H1 (cell line): ENCODE results near the gene KIAA1614. TPM values are rescaled to one million over a fixed set of nuclear protein-coding genes. Genes with fewer than 3 reads are reported as not detected.

ENCODE experiments used
- CTCF ChIA-PET: fragments of 300-600 bp; sonication (Branson Sonifier 250); formaldehyde crosslinking; loops from one replicate; lab custom pipeline; 2021; ENCODE audit not compliant: partially characterized antibody; lab: Charles Lee
- POLR2A ChIA-PET: fragments of 300-600 bp; sonication (Branson Sonifier 250); formaldehyde crosslinking; loops from one replicate; lab custom pipeline; 2021; ENCODE audit warnings: inconsistent platforms; ENCODE audit not compliant: partially characterized antibody; lab: Charles Lee
- DNase-seq, 2 experiments: peaks; one replicate each; pipeline versions ENCODE4 v3.0.0 to v3.0.0-alpha.2; 2010 to 2022; ENCODE audit warnings: low spot score in 2 of 2, low read depth in 1 of 2, mixed read lengths in 1 of 2
- FAIRE-seq: peaks from 2 replicates; lab custom pipeline; 2011; peaks lifted over from hg19 to GRCh38; lab: Jason Lieb, UNC
- H2AFZ ChIP-seq: 2 replicates; pipeline ENCODE4 v1.8.1; 2012; ENCODE audit warnings: low read length, inconsistent platforms
- H2AK5ac ChIP-seq: 2 replicates; pipeline ENCODE4 v1.6.1; 2013; ENCODE audit warnings: low read depth, low read length
- H2BK120ac ChIP-seq: replicated peaks from 2 replicates; pipeline ENCODE3; 2013; ENCODE audit warnings: low read depth, low read length, inconsistent platforms
- H2BK12ac ChIP-seq: 2 replicates; pipeline ENCODE4 v1.6.1; 2013; ENCODE audit warnings: low read depth, low read length
- H2BK15ac ChIP-seq: 2 replicates; pipeline ENCODE4 v1.6.1; 2013; ENCODE audit warnings: low read length
- H2BK20ac ChIP-seq: 2 replicates; pipeline ENCODE4 v1.6.1; 2013; ENCODE audit warnings: low read length
- H2BK5ac ChIP-seq: 2 replicates; pipeline ENCODE4 v1.6.1; 2013; ENCODE audit warnings: low read depth, low read length
- H3K14ac ChIP-seq: 2 replicates; pipeline ENCODE4 v1.6.1; 2013; ENCODE audit warnings: inconsistent platforms; ENCODE audit not compliant: insufficient read length
- H3K18ac ChIP-seq: 2 replicates; pipeline ENCODE4 v1.6.1; 2013; ENCODE audit warnings: low read length; ENCODE audit errors: extremely low read depth
- H3K23ac ChIP-seq: 2 replicates; pipeline ENCODE4 v1.6.1; 2013; ENCODE audit warnings: inconsistent platforms; ENCODE audit not compliant: insufficient read length
- H3K23me2 ChIP-seq: 2 replicates; pipeline ENCODE4 v1.6.1; 2013; ENCODE audit warnings: low read depth, low read length
- H3K27ac ChIP-seq: 2 replicates; pipeline ENCODE4 v1.6.1; 2011; ENCODE audit warnings: low read depth, low read length, inconsistent platforms
- H3K27me3 ChIP-seq, 4 experiments: replicated peaks in 1 of 4; 1 replicate in 1 of 4; 2 replicates in 3 of 4; pipeline versions ENCODE4 v1.6.1 to v1.8.1; 2011 to 2013; ENCODE audit warnings: low read length in 3 of 4, mild to moderate bottlenecking in 3 of 4, inconsistent platforms in 2 of 4, mixed read lengths in 2 of 4, moderate library complexity in 1 of 4; ENCODE audit not compliant: control insufficient read depth in 3 of 4, insufficient read depth in 3 of 4; ENCODE audit errors: extremely low read depth in 1 of 4
- H3K36me3 ChIP-seq, 4 experiments: 2 replicates each; pipeline versions ENCODE4 v1.6.1 to v1.8.1; 2011 to 2013; ENCODE audit warnings: mild to moderate bottlenecking in 4 of 4, low read length in 3 of 4, moderate library complexity in 2 of 4, control low read depth in 1 of 4, inconsistent platforms in 1 of 4; ENCODE audit not compliant: insufficient read depth in 4 of 4, control insufficient read depth in 2 of 4
- H3K4ac ChIP-seq: replicated peaks from 2 replicates; pipeline ENCODE3; 2013; ENCODE audit warnings: low read length, low read depth, mixed read lengths, inconsistent platforms; ENCODE audit not compliant: insufficient read length
- H3K4me1 ChIP-seq, 4 experiments: replicated peaks in 1 of 4; 1 replicate in 1 of 4; 2 replicates in 3 of 4; pipeline versions ENCODE4 v1.6.1 to v1.8.1; 2011 to 2013; ENCODE audit warnings: low read length in 3 of 4, inconsistent platforms in 2 of 4, mixed read lengths in 1 of 4; ENCODE audit not compliant: insufficient read depth in 4 of 4, control insufficient read depth in 3 of 4
- H3K4me2 ChIP-seq, 2 experiments: 2 replicates each; pipeline versions ENCODE4 v1.6.1 to v1.8.1; 2011 to 2013; ENCODE audit warnings: low read depth in 2 of 2, low read length in 2 of 2, control low read depth in 1 of 2, inconsistent platforms in 1 of 2, mild to moderate bottlenecking in 1 of 2; ENCODE audit not compliant: insufficient read depth in 1 of 2
- H3K4me3 ChIP-seq, 4 experiments: fragments of 200-600, 300-600 bp in 1 of 4; sonication (generic), shearing (Covaris generic), sonication (Bioruptor Twin) in 1 of 4; 2 replicates each; pipeline versions ENCODE4 v1.5.1 to v1.8.1; 2011 to 2016; ENCODE audit warnings: low read length in 4 of 4, low read depth in 3 of 4, control low read depth in 2 of 4, inconsistent platforms in 2 of 4, mild to moderate bottlenecking in 2 of 4, mixed read lengths in 1 of 4, moderate library complexity in 1 of 4; ENCODE audit not compliant: insufficient read depth in 2 of 4; ENCODE audit errors: extremely low read depth in 1 of 4
- H3K56ac ChIP-seq: replicated peaks from 2 replicates; pipeline ENCODE3; 2013; ENCODE audit warnings: low read depth, mild to moderate bottlenecking, mixed read lengths, low read length, inconsistent platforms; ENCODE audit not compliant: insufficient read length
- H3K79me1 ChIP-seq: 2 replicates; pipeline ENCODE4 v1.6.1; 2013; ENCODE audit warnings: low read depth, low read length, control low read depth
- H3K79me2 ChIP-seq, 2 experiments: 2 replicates each; pipeline versions ENCODE4 v1.6.1 to v1.8.1; 2012 to 2013; ENCODE audit warnings: low read length in 2 of 2, mild to moderate bottlenecking in 2 of 2, inconsistent platforms in 1 of 2; ENCODE audit not compliant: insufficient read depth in 2 of 2, control insufficient read depth in 1 of 2
- H3K9ac ChIP-seq, 4 experiments: replicated peaks in 1 of 4; 1 replicate in 1 of 4; 2 replicates in 3 of 4; pipeline versions ENCODE4 v1.6.1 to v1.8.1; 2011 to 2013; ENCODE audit warnings: low read depth in 3 of 4, low read length in 3 of 4, control low read depth in 2 of 4, mild to moderate bottlenecking in 2 of 4, moderate library complexity in 2 of 4, inconsistent platforms in 1 of 4; ENCODE audit errors: extremely low read depth in 1 of 4
- H3K9me3 ChIP-seq, 2 experiments: 2 replicates each; pipeline versions ENCODE4 v1.6.1 to v1.8.1; 2012 to 2013; ENCODE audit warnings: mild to moderate bottlenecking in 2 of 2, moderate library complexity in 2 of 2, control low read depth in 1 of 2, inconsistent platforms in 1 of 2, low read depth in 1 of 2, low read length in 1 of 2, mixed read lengths in 1 of 2; ENCODE audit not compliant: insufficient read depth in 2 of 2
- H4K20me1 ChIP-seq, 2 experiments: replicated peaks in 1 of 2; 2 replicates each; pipeline versions ENCODE3 to v1.8.1; 2011 to 2013; ENCODE audit warnings: inconsistent platforms in 2 of 2, low read length in 2 of 2, mild to moderate bottlenecking in 1 of 2; ENCODE audit not compliant: insufficient read depth in 2 of 2, control insufficient read depth in 1 of 2
- H4K5ac ChIP-seq: 2 replicates; pipeline ENCODE4 v1.6.1; 2013; ENCODE audit warnings: low read length, low read depth, mixed read lengths, inconsistent platforms; ENCODE audit not compliant: insufficient read length
- H4K8ac ChIP-seq: 2 replicates; pipeline ENCODE4 v1.8.0; 2013; ENCODE audit warnings: mild to moderate bottlenecking, moderate library complexity, low read length, inconsistent platforms; ENCODE audit not compliant: insufficient read depth; ENCODE audit errors: extremely low read depth
- H4K91ac ChIP-seq: replicated peaks from 2 replicates; pipeline ENCODE3; 2013; ENCODE audit warnings: low read length, mixed read lengths, inconsistent platforms; ENCODE audit not compliant: insufficient read length
- NRF1 ChIP-seq: IDR thresholded peaks from 2 replicates; pipeline ENCODE4 v1.6.1; 2011; ENCODE audit warnings: mild to moderate bottlenecking, low read depth, low read length, improper control_type of control experiment
- WGBS, 2 experiments: shearing (Covaris generic) in 1 of 2; methylation state at CpG; one replicate each; pipeline versions ENCODE4 v1.1.6 to v1.1.7; 2013 to 2015; ENCODE audit warnings: low lambda C conversion rate in 2 of 2, mixed read lengths in 2 of 2, inconsistent platforms in 1 of 2, low coverage in 1 of 2, missing lambda C conversion rate in 1 of 2; ENCODE audit not compliant: insufficient replicate concordance in 2 of 2, insufficient coverage in 1 of 2, insufficient read length in 1 of 2; ENCODE audit errors: extremely low coverage in 1 of 2, missing lambda C conversion rate in 1 of 2; 5-methylcytosine and 5-hydroxymethylcytosine counted together
- polyA plus RNA-seq, 7 experiments: library from polyadenylated mRNA; depleted of rRNA in 3 of 7; stranded (reverse) in 5 of 7; unstranded in 2 of 7; fragments of >200 nt in 5 of 7; fragments of 200-250 nt in 2 of 7; gene quantifications; 1 replicate in 5 of 7; 2 replicates in 1 of 7; 4 replicates in 1 of 7; pipeline versions ENCODE4 v1.2.1 to v1.2.3, GENCODE V29; 2011 to 2013; ENCODE audit warnings: missing spikeins in 2 of 7, mixed read lengths in 2 of 7
- total RNA-seq: library from RNA; stranded (reverse); fragmentation: NEBNext Ultra II Directional; extraction: Animal tissue kit (Norgen Biotek cat#: 25700); gene quantifications from 2 replicates; pipeline ENCODE4 v1.2.1, GENCODE V29; 2021
- TF ChIP-seq, protein P1 (sequence below): IDR thresholded peaks from 2 replicates; pipeline ENCODE4 v1.6.1; 2012; ENCODE audit warnings: inconsistent platforms

KIAA1614 gene
- total and polyA plus RNA-seq, 2 of the 8 experiments (the other 6 are each of a cell fraction or from before 2014, with no cell fraction given) = 1.3 to 3.1 TPM

DNA sequence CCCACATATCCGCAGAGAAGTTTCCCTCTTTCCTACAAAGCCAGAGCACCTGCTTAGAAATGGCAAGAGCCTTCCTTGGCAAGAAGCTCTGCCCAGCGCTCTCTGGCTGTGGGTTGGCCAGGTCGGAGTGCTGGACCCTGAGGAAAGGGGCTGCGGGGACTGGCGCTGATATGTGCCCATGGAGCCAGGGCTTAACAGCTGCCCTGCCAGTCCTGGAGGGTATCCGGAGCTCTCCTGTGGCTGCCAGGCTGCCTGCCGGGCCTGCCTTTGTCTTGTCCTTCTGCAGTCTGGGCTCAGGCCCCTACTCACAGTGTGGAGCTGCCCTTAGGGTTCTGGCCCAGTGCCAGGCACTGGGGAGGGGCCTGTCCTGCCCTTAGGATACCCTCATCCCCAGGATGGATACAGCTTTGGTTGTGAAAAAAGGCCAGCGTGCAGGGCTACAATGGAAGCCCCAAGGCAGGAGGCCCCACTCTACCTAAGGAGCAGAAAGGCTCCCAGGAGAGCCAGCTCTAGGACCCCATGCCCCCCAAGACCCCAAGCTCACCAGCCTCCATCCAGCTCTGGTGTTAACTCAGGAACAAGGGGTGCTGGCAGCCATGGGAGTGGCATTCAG, 43.4 kb downstream of the KIAA1614 start:
- H3K56ac ChIP-seq = no peak overlapping the region
- H4K5ac ChIP-seq = no peak overlapping the region
- peaks cover 0 to 14% (median 3%) of the 10 kb centered on the region in 4 experiments; a peak in 5 of 8 replicates for H3K36me3 ChIP-seq
- no peak overlapping the region for H2BK12ac ChIP-seq
- no peak overlapping the region for H2BK5ac ChIP-seq
- H2AFZ ChIP-seq = no peak overlapping the region
- H3K4me2 ChIP-seq = no peak overlapping the region
- peaks cover 0 to 3% of the 10 kb centered on the region in 2 experiments; a peak in 1 of 4 replicates for H3K9me3 ChIP-seq
- H3K79me1 ChIP-seq = peaks cover 2% of the 10 kb centered on the region; the same call in 1 of the 2 replicates
- H3K18ac ChIP-seq = no peak overlapping the region
- no peak overlapping the region for H3K23ac ChIP-seq
- FAIRE-seq (no peak), DNase-seq (no peak)
- no peak overlapping the region for H2BK20ac ChIP-seq
- H3K23me2 ChIP-seq = no peaks in the 10 kb centered on the region
- no peak overlapping the region for H3K4ac ChIP-seq
- H3K79me2 ChIP-seq = no peaks in the 10 kb centered on the region
- no peaks in the 10 kb centered on the region for H3K27me3 ChIP-seq
- no peak overlapping the region for H3K14ac ChIP-seq
- no peak overlapping the region for H2BK15ac ChIP-seq
- no peak overlapping the region for H3K4me3 ChIP-seq
- peaks cover 0 to 6% (median 4%) of the 10 kb centered on the region in 4 experiments; a peak in 1 of 7 replicates for H3K4me1 ChIP-seq
- H4K20me1 ChIP-seq = peaks cover 1 to 5% of the 10 kb centered on the region in 2 experiments
- no peak overlapping the region for H2BK120ac ChIP-seq
- H4K91ac ChIP-seq = no peak overlapping the region
- ChIA-PET POLR2A (interaction anchor here (1.3 to 1.6 kb wide), 2 partner anchors 59 to 224 kb away, joined by 3 to 4 read pairs; no protein-coding TSS in a partner anchor), CTCF (interaction anchor here (0.5 to 2.3 kb wide), 7 partner anchors 10 to 438 kb away, joined by 3 to 11 read pairs (median 4); no protein-coding TSS in a partner anchor)
- 79% methylated on average over 8 of the region's 8 CpGs; no CpG with 5 or more reads in 1 of the 2 experiments for WGBS, 2 experiments
- TF ChIP-seq, protein P1, sequence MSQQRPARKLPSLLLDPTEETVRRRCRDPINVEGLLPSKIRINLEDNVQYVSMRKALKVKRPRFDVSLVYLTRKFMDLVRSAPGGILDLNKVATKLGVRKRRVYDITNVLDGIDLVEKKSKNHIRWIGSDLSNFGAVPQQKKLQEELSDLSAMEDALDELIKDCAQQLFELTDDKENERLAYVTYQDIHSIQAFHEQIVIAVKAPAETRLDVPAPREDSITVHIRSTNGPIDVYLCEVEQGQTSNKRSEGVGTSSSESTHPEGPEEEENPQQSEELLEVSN = 0 out of 2 replicates have a peak, but pooled peaks have one; percentile 15
- TF ChIP-seq NRF1 = no peak
- H3K27ac ChIP-seq = no peak overlapping the region
- H3K9ac ChIP-seq = no peak overlapping the region
- H2AK5ac ChIP-seq = no peak overlapping the region
- no peak overlapping the region for H4K8ac ChIP-seq
